B cell (primary cell): ENCODE data around the gene POU2AF1. TPM values are rescaled to one million over a fixed set of nuclear protein-coding genes. Genes with fewer than 3 reads are reported as not detected.

Source experiments
- ATAC-seq: fragments of 200-7000 bp; cut with Tn5 transposase; one replicate; pipeline ENCODE4 v1.10.0; 2021; ENCODE audit warnings: low read depth, mild to moderate bottlenecking, moderate number of reproducible peaks, moderate library complexity
- CTCF ChIA-PET: fragments of 350-600 bp; sonication (Branson Sonifier 250); formaldehyde crosslinking; loops from one replicate; lab custom pipeline; 2021; ENCODE audit warnings: antibody characterized with exemption, inconsistent platforms; lab: Charles Lee
- POLR2A ChIA-PET: fragments of 350-600 bp; sonication (Branson Sonifier 250); formaldehyde crosslinking; loops from one replicate; lab custom pipeline; 2021; ENCODE audit warnings: antibody characterized with exemption; lab: Charles Lee
- DNase-seq: peaks from one replicate; pipeline ENCODE4 v3.0.0; 2013
- H2AFZ ChIP-seq: 2 replicates; pipeline ENCODE4 v1.6.1; 2012; ENCODE audit warnings: mild to moderate bottlenecking, low read depth, low read length; ENCODE audit not compliant: insufficient read depth, poor library complexity, severe bottlenecking
- H3K27ac ChIP-seq, 2 donors: 1 replicate in 1 of 2; 2 replicates in 1 of 2; pipeline ENCODE4 v1.5.1; 2012 to 2013; ENCODE audit warnings: low read length in 2 of 2, mild to moderate bottlenecking in 2 of 2, moderate library complexity in 1 of 2
- H3K27me3 ChIP-seq, 4 experiments: fragments of 200-600 bp in 1 of 4; sonication (generic) in 1 of 4; replicated peaks in 1 of 4; 1 replicate in 2 of 4; 2 replicates in 2 of 4; pipeline versions ENCODE4 v1.6.1 to v1.7.0; 2013 to 2016; ENCODE audit warnings: low read length in 3 of 4, mild to moderate bottlenecking in 2 of 4, mixed read lengths in 1 of 4, moderate library complexity in 1 of 4; ENCODE audit not compliant: insufficient read depth in 4 of 4, control insufficient read depth in 3 of 4; ENCODE audit errors: control extremely low read depth in 1 of 4
- H3K36me3 ChIP-seq, 2 experiments: replicated peaks in 1 of 2; 1 replicate in 1 of 2; 2 replicates in 1 of 2; pipeline versions ENCODE4 v1.6.1 to v1.7.1; 2013; ENCODE audit warnings: low read length in 1 of 2; ENCODE audit not compliant: insufficient read depth in 2 of 2, control insufficient read depth in 1 of 2; ENCODE audit errors: control extremely low read depth in 1 of 2, extremely low read depth in 1 of 2
- H3K4me1 ChIP-seq, 2 donors: fragments of 200-600 bp in 1 of 2; sonication (generic) in 1 of 2; 1 replicate in 1 of 2; 2 replicates in 1 of 2; pipeline versions ENCODE4 v1.5.1 to v1.6.1; 2013 to 2017; ENCODE audit warnings: low read length in 2 of 2; ENCODE audit not compliant: control insufficient read depth in 2 of 2, insufficient read depth in 2 of 2
- H3K4me2 ChIP-seq: replicated peaks from 2 replicates; pipeline ENCODE3; 2012; ENCODE audit warnings: mild to moderate bottlenecking, low read depth, low read length; ENCODE audit not compliant: poor library complexity, severe bottlenecking
- H3K4me3 ChIP-seq, 5 experiments: fragments of 200-600 bp in 1 of 5; sonication (generic) in 1 of 5; 1 replicate in 3 of 5; 2 replicates in 2 of 5; pipeline versions ENCODE4 v1.5.1 to v1.7.0; 2011 to 2016; ENCODE audit warnings: low read length in 4 of 5, mild to moderate bottlenecking in 4 of 5, low read depth in 2 of 5, control low read depth in 1 of 5, moderate library complexity in 1 of 5; ENCODE audit not compliant: insufficient read depth in 1 of 5; ENCODE audit errors: control extremely low read depth in 1 of 5, extremely low read depth in 1 of 5
- H3K79me2 ChIP-seq: fragments of 200-600 bp; sonication (generic); one replicate; pipeline ENCODE4 v1.6.0; 2016; ENCODE audit warnings: low read length; ENCODE audit not compliant: control insufficient read depth, insufficient read depth
- H3K9ac ChIP-seq: fragments of 200-600 bp; sonication (generic); 2 replicates; pipeline ENCODE4 v1.6.1; 2017; ENCODE audit warnings: mild to moderate bottlenecking, low read length, moderate library complexity
- H3K9me3 ChIP-seq, 3 donors: one replicate each; pipeline versions ENCODE4 v1.6.1 to v1.7.1; 2013; ENCODE audit warnings: low read length in 2 of 3; ENCODE audit not compliant: control insufficient read depth in 2 of 3, insufficient read depth in 1 of 3; ENCODE audit errors: control extremely low read depth in 1 of 3
- H4K20me1 ChIP-seq: 2 replicates; pipeline ENCODE4 v1.6.0; 2012; ENCODE audit warnings: mild to moderate bottlenecking, low read length; ENCODE audit not compliant: insufficient read depth, control insufficient read depth, poor library complexity, severe bottlenecking
- H3K27ac Mint-ChIP-seq: one replicate; pipeline ENCODE4 v1.8.0; 2021; ENCODE audit warnings: mixed read lengths
- H3K27me3 Mint-ChIP-seq: one replicate; pipeline ENCODE4 v1.8.0; 2021; ENCODE audit warnings: mixed read lengths
- H3K4me1 Mint-ChIP-seq: one replicate; pipeline ENCODE4 v1.8.0; 2021; ENCODE audit warnings: mixed read lengths
- H3K4me3 Mint-ChIP-seq: one replicate; pipeline ENCODE4 v1.8.0; 2021; ENCODE audit warnings: mixed read lengths
- H3K9me3 Mint-ChIP-seq: one replicate; pipeline ENCODE4 v1.8.0; 2022; ENCODE audit warnings: mixed read lengths; ENCODE audit not compliant: insufficient read depth
- EZH2 ChIP-seq: IDR thresholded peaks from 2 replicates; pipeline ENCODE4 v1.6.1; 2012; ENCODE audit warnings: borderline replicate concordance, low read depth, mild to moderate bottlenecking, moderate library complexity, low read length; ENCODE audit not compliant: insufficient read depth, poor library complexity, severe bottlenecking
- whole genome bisulfite sequencing: methylation state at CpG from one replicate; pipeline ENCODE4 v1.1.5; 2013; ENCODE audit warnings: missing lambda C conversion rate; ENCODE audit not compliant: insufficient coverage; 5-methylcytosine and 5-hydroxymethylcytosine counted together
- intact Hi-C: fragments of 100-400 bp; cut with micrococcal nuclease; formaldehyde crosslinking; loops from one replicate; pipeline ENCODE4 v1.10.0; 2022
- polyA plus RNA-seq: library from polyadenylated mRNA; depleted of rRNA; stranded (reverse); fragments of >200 nt; gene quantifications from 2 replicates; pipeline ENCODE4 v1.2.3, GENCODE V29; 2012
- small RNA-seq: library from RNA; depleted of rRNA; stranded (forward); fragments of <200 nt; gene quantifications from one replicate; pipeline ENCODE3, GENCODE V24; 2012; ENCODE audit warnings: low replicate concordance, low read depth; ENCODE audit not compliant: insufficient read length
- total RNA-seq, 2 donors: library from RNA; stranded (reverse); fragments of 120-200 nt in 1 of 2; gene quantifications; 1 replicate in 1 of 2; 2 replicates in 1 of 2; pipeline versions ENCODE4 v1.2.3 to v1.2.4, GENCODE V29; 2013 to 2022
- TF ChIP-seq, protein P1 (sequence below): fragments of 200-600 bp; IDR thresholded peaks from one replicate; pipeline ENCODE4 v1.8.0; 2022; ENCODE audit warnings: antibody characterized with exemption, mild to moderate bottlenecking

POU2AF1 gene
- total and polyA plus RNA-seq, 2 donors (not counting 1 experiment from before 2014, with no cell fraction given): 308 to 407 TPM

DNA sequence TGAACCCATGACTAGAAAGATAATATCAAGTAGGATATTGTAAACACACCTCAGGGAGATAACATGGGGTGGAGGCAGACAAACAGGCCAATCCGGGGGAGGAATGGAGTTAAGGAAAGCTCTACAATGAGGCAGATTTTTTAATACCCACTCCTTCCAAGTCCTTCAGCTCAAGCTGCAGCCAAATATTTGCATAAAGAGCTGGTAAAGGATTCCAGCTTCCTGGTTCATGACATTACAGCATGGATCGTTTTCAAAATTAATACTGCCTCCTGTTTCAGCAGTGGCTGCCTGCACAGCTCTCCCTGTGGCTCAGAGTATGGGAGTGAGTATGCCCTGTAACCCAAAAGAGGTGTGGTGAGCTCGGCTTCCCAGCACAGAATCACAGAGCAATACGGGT lies 75.6 kb downstream of the POU2AF1 start:
- no peak overlapping the region for H3K9ac ChIP-seq
- ChIA-PET CTCF (interaction anchor here (0.9 to 3.8 kb wide), 4 partner anchors 20 to 133 kb away, joined by 3 to 21 read pairs (median 4); no protein-coding TSS in a partner anchor), POLR2A (interaction anchor here (1.1 kb wide), 1 partner anchor 120 kb away, joined by 4 read pairs; no protein-coding TSS in a partner anchor)
- peaks cover 28 to 41% of the 10 kb centered on the region in 2 donors for H3K4me1 ChIP-seq
- DNase-seq (no peak), ATAC-seq (no peak)
- no peaks in the 10 kb centered on the region for H3K9me3 ChIP-seq
- TF ChIP-seq, protein P1, sequence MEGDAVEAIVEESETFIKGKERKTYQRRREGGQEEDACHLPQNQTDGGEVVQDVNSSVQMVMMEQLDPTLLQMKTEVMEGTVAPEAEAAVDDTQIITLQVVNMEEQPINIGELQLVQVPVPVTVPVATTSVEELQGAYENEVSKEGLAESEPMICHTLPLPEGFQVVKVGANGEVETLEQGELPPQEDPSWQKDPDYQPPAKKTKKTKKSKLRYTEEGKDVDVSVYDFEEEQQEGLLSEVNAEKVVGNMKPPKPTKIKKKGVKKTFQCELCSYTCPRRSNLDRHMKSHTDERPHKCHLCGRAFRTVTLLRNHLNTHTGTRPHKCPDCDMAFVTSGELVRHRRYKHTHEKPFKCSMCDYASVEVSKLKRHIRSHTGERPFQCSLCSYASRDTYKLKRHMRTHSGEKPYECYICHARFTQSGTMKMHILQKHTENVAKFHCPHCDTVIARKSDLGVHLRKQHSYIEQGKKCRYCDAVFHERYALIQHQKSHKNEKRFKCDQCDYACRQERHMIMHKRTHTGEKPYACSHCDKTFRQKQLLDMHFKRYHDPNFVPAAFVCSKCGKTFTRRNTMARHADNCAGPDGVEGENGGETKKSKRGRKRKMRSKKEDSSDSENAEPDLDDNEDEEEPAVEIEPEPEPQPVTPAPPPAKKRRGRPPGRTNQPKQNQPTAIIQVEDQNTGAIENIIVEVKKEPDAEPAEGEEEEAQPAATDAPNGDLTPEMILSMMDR: no peak
- TF ChIP-seq EZH2: no peak
- WGBS: no CpG with 5 or more reads among the region's 4 CpGs
- H3K4me1 Mint-ChIP-seq: peaks cover 29% of the 10 kb centered on the region
- H3K9me3 Mint-ChIP-seq: no peaks in the 10 kb centered on the region
- no peaks in the 10 kb centered on the region for H3K79me2 ChIP-seq
- peaks cover 0 to 3% of the 10 kb centered on the region in 2 experiments for H3K36me3 ChIP-seq
- peaks cover under 1% of the 10 kb centered on the region for H3K27me3 Mint-ChIP-seq
- H3K27me3 ChIP-seq: peaks cover 0 to 15% (median 4%) of the 10 kb centered on the region in 4 experiments
- no peak overlapping the region for H3K4me2 ChIP-seq
- no peak overlapping the region for H3K4me3 Mint-ChIP-seq
- H4K20me1 ChIP-seq: no peaks in the 10 kb centered on the region
- no peak overlapping the region for H3K4me3 ChIP-seq
- H3K27ac ChIP-seq: no peak overlapping the region
- no peak overlapping the region for H3K27ac Mint-ChIP-seq
- no peak overlapping the region for H2AFZ ChIP-seq
- intact Hi-C loops: no loop called here

GRCh38 chr11:111302298-111302697 lies 76.8 kb downstream of the POU2AF1 start:
- Mint-ChIP-seq H3K9me3 (no peaks in the 10 kb centered on the region), H3K4me3 (no peak overlapping the region), H3K4me1 (peaks cover 35% of the 10 kb centered on the region), H3K27me3 (peaks cover 9% of the 10 kb centered on the region), H3K27ac (no peak overlapping the region)
- TF ChIP-seq, protein P1: no peak
- TF ChIP-seq EZH2: no peak
- Histone ChIP-seq H3K27ac (no peak overlapping the region), H3K4me3 (no peak overlapping the region), H3K27me3 (peaks cover 0 to 27% (median 8%) of the 10 kb centered on the region in 4 experiments), H3K9ac (no peak overlapping the region), H3K79me2 (no peaks in the 10 kb centered on the region), H2AFZ (no peak overlapping the region), H3K4me1 (peaks cover 32 to 45% of the 10 kb centered on the region in 2 donors), H3K9me3 (peaks cover 0 to 3% (median 0%) of the 10 kb centered on the region in 3 donors), H4K20me1 (no peaks in the 10 kb centered on the region), H3K4me2 (no peak overlapping the region), H3K36me3 (no peaks in the 10 kb centered on the region)
- ChIA-PET CTCF (interaction anchor here (1.1 to 3.4 kb wide), 6 partner anchors 11 to 126 kb away, joined by 3 to 8 read pairs (median 4); no protein-coding TSS in a partner anchor), POLR2A (no interaction called here)
- intact Hi-C loops: no loop called here
- DNase-seq (peak; percentile 38), ATAC-seq (no peak)
- WGBS: 10% methylated on average over 2 of the region's 3 CpGs

Small RNAs within 50 kb of the gene (small RNA-seq; reads per million reads assigned to genes)
- gene MIR4491: not detected
- not detected for gene RNU2-60P

Other genes starting within 250 kb of the POU2AF1 start
- not detected in 2 replicates for gene POU2AF2, start 133.6 kb downstream of the POU2AF1 start, total RNA-seq
- gene POU2AF2, start 133.6 kb downstream of the POU2AF1 start, polyA plus RNA-seq: not detected in 2 replicates
- 0.85 and 2.1 TPM in 2 replicates for gene POU2AF3, start 80.7 kb downstream of the POU2AF1 start, total RNA-seq
- 0.48 and 0.51 TPM in 2 replicates for gene POU2AF3, start 80.7 kb downstream of the POU2AF1 start, polyA plus RNA-seq
- not detected in 2 replicates for gene BTG4, start 133.1 kb upstream of the POU2AF1 start, total RNA-seq
- gene BTG4, start 133.1 kb upstream of the POU2AF1 start, polyA plus RNA-seq: not detected in 2 replicates
- not detected in 2 replicates for gene HOATZ, start 135.5 kb upstream of the POU2AF1 start, total RNA-seq
- not detected in 2 replicates for gene HOATZ, start 135.5 kb upstream of the POU2AF1 start, polyA plus RNA-seq
- not detected in 2 replicates for gene LAYN, start 161.4 kb upstream of the POU2AF1 start, total RNA-seq
- gene LAYN, start 161.4 kb upstream of the POU2AF1 start, polyA plus RNA-seq: not detected in 2 replicates
- gene SIK2, start 223.2 kb upstream of the POU2AF1 start, total RNA-seq: 20.4 and 21.8 TPM in 2 replicates
- gene SIK2, start 223.2 kb upstream of the POU2AF1 start, polyA plus RNA-seq: 4.9 and 6.2 TPM in 2 replicates